Measurements from ENCODE around the gene ACADM. TPM values are rescaled to one million over a fixed set of nuclear protein-coding genes. Genes with fewer than 3 reads are reported as not detected.
A peak's percentile ranks its signal among the peaks of the same experiment; 100 is the strongest.

ACADM gene
- total RNA-seq, 1 experiment from 2014 or later, result 36.5 TPM

DNA sequence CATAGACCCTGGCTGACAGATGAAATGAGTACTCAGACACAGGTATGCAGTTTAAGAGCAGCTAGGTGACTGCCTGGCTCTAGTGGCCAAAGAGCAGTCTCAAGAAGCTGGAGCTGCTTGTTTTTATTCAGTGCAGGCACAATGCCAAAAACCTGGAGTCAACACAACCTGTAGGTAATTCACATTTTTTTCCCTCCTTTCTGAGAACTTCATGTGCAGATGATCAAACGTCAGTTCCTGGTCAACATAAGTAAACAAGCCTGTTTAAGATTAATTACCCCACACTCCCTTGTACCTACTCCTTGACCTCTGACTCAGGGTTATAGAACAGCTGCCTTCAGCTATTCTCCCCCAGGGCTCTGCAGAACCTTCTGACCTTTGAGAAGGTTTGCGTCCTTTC is 17.3 kb upstream of the ACADM start:
- Histone ChIP-seq H3K4me1 (replicated peaks; ENCODE audit: insufficient read depth) (peaks cover 34% of the 10 kb centered on the region), H3K4me3 (no peak overlapping the region), H3K27me3 (ENCODE audit: insufficient read depth, low read depth) (no peaks in the 10 kb centered on the region), H3K36me3 (ENCODE audit: low read depth) (no peaks in the 10 kb centered on the region), H3F3A (ENCODE audit: insufficient read depth, low read depth) (peaks cover 12% of the 10 kb centered on the region), H4K20me1 (ENCODE audit: insufficient read depth) (no peaks in the 10 kb centered on the region), H3K79me2 (ENCODE audit: low read depth) (no peaks in the 10 kb centered on the region), H3K27ac (peak overlapping the region; percentile 15; the same call in 1 of the 2 replicates), H3K9me2 (ENCODE audit: insufficient read depth) (no peaks in the 10 kb centered on the region), H2AFZ (no peak overlapping the region), H3K4me2 (no peak overlapping the region), H3K9me3 (ENCODE audit: insufficient read depth, low read depth) (peaks cover 8% of the 10 kb centered on the region; the same call in 1 of the 2 replicates)
- DNase-seq, result peak; percentile 14 to 93
- intact Hi-C loops (cut with micrococcal nuclease; ENCODE audit: unreplicated experiment), result no loop called here
- TF ChIP-seq, protein P1, sequence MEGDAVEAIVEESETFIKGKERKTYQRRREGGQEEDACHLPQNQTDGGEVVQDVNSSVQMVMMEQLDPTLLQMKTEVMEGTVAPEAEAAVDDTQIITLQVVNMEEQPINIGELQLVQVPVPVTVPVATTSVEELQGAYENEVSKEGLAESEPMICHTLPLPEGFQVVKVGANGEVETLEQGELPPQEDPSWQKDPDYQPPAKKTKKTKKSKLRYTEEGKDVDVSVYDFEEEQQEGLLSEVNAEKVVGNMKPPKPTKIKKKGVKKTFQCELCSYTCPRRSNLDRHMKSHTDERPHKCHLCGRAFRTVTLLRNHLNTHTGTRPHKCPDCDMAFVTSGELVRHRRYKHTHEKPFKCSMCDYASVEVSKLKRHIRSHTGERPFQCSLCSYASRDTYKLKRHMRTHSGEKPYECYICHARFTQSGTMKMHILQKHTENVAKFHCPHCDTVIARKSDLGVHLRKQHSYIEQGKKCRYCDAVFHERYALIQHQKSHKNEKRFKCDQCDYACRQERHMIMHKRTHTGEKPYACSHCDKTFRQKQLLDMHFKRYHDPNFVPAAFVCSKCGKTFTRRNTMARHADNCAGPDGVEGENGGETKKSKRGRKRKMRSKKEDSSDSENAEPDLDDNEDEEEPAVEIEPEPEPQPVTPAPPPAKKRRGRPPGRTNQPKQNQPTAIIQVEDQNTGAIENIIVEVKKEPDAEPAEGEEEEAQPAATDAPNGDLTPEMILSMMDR (conservative IDR thresholded peaks at IDR 0.05), result no peak
- TF ChIP-seq EZH2 (IDR thresholded peaks at IDR 0.05; ENCODE audit: low read depth), result no peak
- no TSS peak for BruUV-seq (replicated peaks)
- ChIA-PET CTCF (no interaction called here), POLR2A (ENCODE audit: unreplicated experiment) (no interaction called here)

DNA sequence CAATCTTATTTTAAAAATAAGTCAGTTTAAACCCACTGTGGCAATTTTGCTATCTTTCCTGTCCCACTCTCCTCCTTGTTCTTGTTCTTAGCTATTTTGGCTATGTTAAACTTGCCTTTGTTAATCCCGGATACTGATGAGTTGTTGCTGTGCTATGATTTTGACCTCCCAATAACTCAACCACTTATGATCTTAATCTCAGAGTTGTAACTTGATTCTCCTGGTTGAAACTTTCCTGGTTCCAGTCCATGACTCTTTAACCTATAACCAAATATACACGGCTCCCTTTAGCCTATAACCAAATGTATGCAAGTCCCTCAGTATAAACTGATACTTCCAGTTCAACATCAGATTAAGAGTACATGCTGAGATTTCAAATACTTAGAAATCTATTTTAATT is 15.6 kb upstream of the ACADM start:
- H3K36me3 ChIP-seq (ENCODE audit: low read depth), result no peaks in the 10 kb centered on the region
- no peaks in the 10 kb centered on the region for H3K79me2 ChIP-seq (ENCODE audit: low read depth)
- intact Hi-C loops (cut with micrococcal nuclease; ENCODE audit: unreplicated experiment), result no loop called here
- peak overlapping the region; percentile 22; the same call in 1 of the 2 replicates for H2AFZ ChIP-seq
- TF ChIP-seq EZH2 (IDR thresholded peaks at IDR 0.05; ENCODE audit: low read depth), result no peak
- TF ChIP-seq, protein P1 (conservative IDR thresholded peaks at IDR 0.05), result no peak
- H3F3A ChIP-seq (ENCODE audit: insufficient read depth, low read depth), result peaks cover 12% of the 10 kb centered on the region
- no peaks in the 10 kb centered on the region for H4K20me1 ChIP-seq (ENCODE audit: insufficient read depth)
- H3K27ac ChIP-seq, result peak overlapping the region; percentile 64
- peak overlapping the region; percentile 9; the same call in 1 of the 2 replicates for H3K4me3 ChIP-seq
- POLR2A ChIA-PET (ENCODE audit: unreplicated experiment), result interaction anchor here (0.6 to 0.7 kb wide), 2 partner anchors 82 to 1908 kb away, joined by 3 to 14 read pairs; no protein-coding TSS in a partner anchor
- H3K27me3 ChIP-seq (ENCODE audit: insufficient read depth, low read depth), result no peaks in the 10 kb centered on the region
- peak overlapping the region; percentile 46 for H3K4me2 ChIP-seq
- no TSS peak for BruUV-seq (replicated peaks)
- H3K4me1 ChIP-seq (replicated peaks; ENCODE audit: insufficient read depth), result peaks cover 43% of the 10 kb centered on the region
- no peaks in the 10 kb centered on the region for H3K9me2 ChIP-seq (ENCODE audit: insufficient read depth)
- CTCF ChIA-PET, result interaction anchor here (0.6 kb wide), 1 partner anchor 82 kb away, joined by 3 read pairs; no protein-coding TSS in a partner anchor
- peak in 1 of 2 experiments; percentile 94 for DNase-seq
- H3K9me3 ChIP-seq (ENCODE audit: insufficient read depth, low read depth), result peaks cover 8% of the 10 kb centered on the region; the same call in 1 of the 2 replicates

DNA sequence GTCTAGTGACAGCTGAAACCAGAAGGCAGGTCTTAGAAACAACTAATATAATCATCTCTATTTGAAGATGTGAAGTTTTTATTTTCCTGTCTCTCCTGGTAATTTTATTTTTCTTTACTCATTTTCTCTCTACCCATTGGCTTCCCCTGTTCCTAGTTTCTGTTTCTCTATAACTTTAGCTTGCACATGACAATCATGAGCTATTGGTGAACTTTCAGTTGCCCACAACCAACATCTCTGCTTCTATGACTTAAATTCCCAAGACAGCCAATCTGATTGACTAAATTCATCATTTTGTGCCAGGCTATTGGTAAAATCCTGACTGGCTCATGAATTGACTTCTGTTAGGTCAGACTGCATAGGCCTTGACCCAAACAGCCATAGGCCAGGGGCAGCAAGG is 13.7 kb upstream of the ACADM start:
- intact Hi-C loops (cut with micrococcal nuclease; ENCODE audit: unreplicated experiment), result no loop called here
- H3K27ac ChIP-seq, result no peak overlapping the region
- peaks cover 8% of the 10 kb centered on the region; the same call in 1 of the 2 replicates for H3K9me3 ChIP-seq (ENCODE audit: insufficient read depth, low read depth)
- H2AFZ ChIP-seq, result no peak overlapping the region
- no peak for TF ChIP-seq EZH2 (IDR thresholded peaks at IDR 0.05; ENCODE audit: low read depth)
- TF ChIP-seq, protein P1 (conservative IDR thresholded peaks at IDR 0.05), result no peak
- DNase-seq, result no peak
- no peaks in the 10 kb centered on the region for H3K9me2 ChIP-seq (ENCODE audit: insufficient read depth)
- peaks cover 43% of the 10 kb centered on the region for H3K4me1 ChIP-seq (replicated peaks; ENCODE audit: insufficient read depth)
- H4K20me1 ChIP-seq (ENCODE audit: insufficient read depth), result no peaks in the 10 kb centered on the region
- H3K79me2 ChIP-seq (ENCODE audit: low read depth), result no peaks in the 10 kb centered on the region
- H3K36me3 ChIP-seq (ENCODE audit: low read depth), result no peaks in the 10 kb centered on the region
- no peaks in the 10 kb centered on the region for H3K27me3 ChIP-seq (ENCODE audit: insufficient read depth, low read depth)
- no peak overlapping the region for H3K4me3 ChIP-seq
- no TSS peak for BruUV-seq (replicated peaks)
- no peak overlapping the region for H3K4me2 ChIP-seq
- POLR2A ChIA-PET (ENCODE audit: unreplicated experiment), result interaction anchor here (0.7 kb wide), 1 partner anchor 75 kb away, joined by 3 read pairs; the partner anchor contains the start of gene RABGGTB
- H3F3A ChIP-seq (ENCODE audit: insufficient read depth, low read depth), result peaks cover 12% of the 10 kb centered on the region
- CTCF ChIA-PET, result no interaction called here
